NB4 (cell line): ENCODE results near the gene COX8C.

Experiments
- CTCF ChIP-seq: IDR thresholded peaks from one replicate; pipeline ENCODE4 v1.5.1; 2012; ENCODE audit warnings: low read depth, low read length
- POLR2A ChIP-seq: IDR thresholded peaks from 2 replicates; pipeline ENCODE4 v1.6.1; 2011; ENCODE audit warnings: mild to moderate bottlenecking; ENCODE audit not compliant: insufficient read length; ENCODE audit errors: extremely low read depth

- TF ChIP-seq CTCF (no peak), POLR2A (no peak)
These were observed 49.5 kb downstream of the COX8C start for GRCh38 chr14:93396456-93396855.
